ENCODE measurements around the gene PROCA1. TPM values are rescaled to one million over a fixed set of nuclear protein-coding genes. Genes with fewer than 3 reads are reported as not detected.

The PROCA1 gene
- total RNA-seq, 2 donors from 2014 or later, result 28.7 to 41.6 TPM

GRCh38 chr17:28735242-28735722 is 23.6 kb upstream of the PROCA1 start:
- no peak overlapping the region for H3K27ac ChIP-seq (ENCODE audit: low read depth, low read length)
- H3K4me1 Mint-ChIP-seq, result no peaks in the 10 kb centered on the region
- 83 to 100% methylated on average over 5 of the region's 5 CpGs for WGBS, 2 experiments (ENCODE audit: insufficient coverage in 1 of 2, insufficient read length in 1 of 2)
- peaks cover 30% of the 10 kb centered on the region for H3K36me3 Mint-ChIP-seq (ENCODE audit: low read depth)
- no peak for TF ChIP-seq CTCF (conservative IDR thresholded peaks at IDR 0.05)
- peaks cover 7% of the 10 kb centered on the region for H3K36me3 ChIP-seq (ENCODE audit: control insufficient read depth, insufficient read depth, low read length)
- no peaks in the 10 kb centered on the region for H3K4me1 ChIP-seq (ENCODE audit: control insufficient read depth, insufficient read depth, low read length)
- H3K9me3 Mint-ChIP-seq, result no peaks in the 10 kb centered on the region
- no peak overlapping the region for H3K9ac ChIP-seq (ENCODE audit: extremely low read depth, low read length, poor library complexity, severe bottlenecking)
- H3K4me3 ChIP-seq (ENCODE audit: low read length), result no peak overlapping the region
- H3K27me3 ChIP-seq (ENCODE audit: control insufficient read depth, insufficient read depth, low read length, poor library complexity, severe bottlenecking), result no peaks in the 10 kb centered on the region
- no peak for DNase-seq
- no peaks in the 10 kb centered on the region for H3K9me3 ChIP-seq (ENCODE audit: control insufficient read depth, low read length)
- H3K27me3 Mint-ChIP-seq (ENCODE audit: insufficient read depth), result no peaks in the 10 kb centered on the region
- H3K27ac Mint-ChIP-seq, result no peak overlapping the region
- H3K4me3 Mint-ChIP-seq, result no peak overlapping the region

GRCh38 chr17:28734712-28735241 is 23.1 kb upstream of the PROCA1 start:
- no peak overlapping the region for H3K4me3 ChIP-seq (ENCODE audit: low read length)
- H3K9me3 Mint-ChIP-seq, result no peaks in the 10 kb centered on the region
- H3K9ac ChIP-seq (ENCODE audit: extremely low read depth, low read length, poor library complexity, severe bottlenecking), result no peak overlapping the region
- no peaks in the 10 kb centered on the region for H3K9me3 ChIP-seq (ENCODE audit: control insufficient read depth, low read length)
- no peaks in the 10 kb centered on the region for H3K27me3 Mint-ChIP-seq (ENCODE audit: insufficient read depth)
- H3K36me3 ChIP-seq (ENCODE audit: control insufficient read depth, insufficient read depth, low read length), result peaks cover 7% of the 10 kb centered on the region
- H3K4me1 Mint-ChIP-seq, result peaks cover 1% of the 10 kb centered on the region
- 91 to 93% methylated on average over 4 to 10 of the region's 10 CpGs for WGBS, 2 experiments (ENCODE audit: insufficient coverage in 1 of 2, insufficient read length in 1 of 2)
- no peak for DNase-seq
- H3K4me3 Mint-ChIP-seq, result no peak overlapping the region
- no peaks in the 10 kb centered on the region for H3K4me1 ChIP-seq (ENCODE audit: control insufficient read depth, insufficient read depth, low read length)
- H3K27ac Mint-ChIP-seq, result no peak overlapping the region
- TF ChIP-seq CTCF (conservative IDR thresholded peaks at IDR 0.05), result no peak
- H3K27me3 ChIP-seq (ENCODE audit: control insufficient read depth, insufficient read depth, low read length, poor library complexity, severe bottlenecking), result no peaks in the 10 kb centered on the region
- H3K27ac ChIP-seq (ENCODE audit: low read depth, low read length), result no peak overlapping the region
- peaks cover 30% of the 10 kb centered on the region for H3K36me3 Mint-ChIP-seq (ENCODE audit: low read depth)

GRCh38 chr17:28733346-28733745 is 21.7 kb upstream of the PROCA1 start:
- H3K27me3 ChIP-seq (ENCODE audit: control insufficient read depth, insufficient read depth, low read length, poor library complexity, severe bottlenecking), result no peaks in the 10 kb centered on the region
- no peaks in the 10 kb centered on the region for H3K27me3 Mint-ChIP-seq (ENCODE audit: insufficient read depth)
- H3K27ac Mint-ChIP-seq, result no peak overlapping the region
- H3K4me3 ChIP-seq (ENCODE audit: low read length), result no peak overlapping the region
- H3K9me3 ChIP-seq (ENCODE audit: control insufficient read depth, low read length), result no peaks in the 10 kb centered on the region
- TF ChIP-seq CTCF (conservative IDR thresholded peaks at IDR 0.05), result no peak
- H3K36me3 Mint-ChIP-seq (ENCODE audit: low read depth), result peaks cover 19% of the 10 kb centered on the region
- H3K4me1 ChIP-seq (ENCODE audit: control insufficient read depth, insufficient read depth, low read length), result no peaks in the 10 kb centered on the region
- peaks cover 6% of the 10 kb centered on the region for H3K4me1 Mint-ChIP-seq
- H3K4me3 Mint-ChIP-seq, result no peak overlapping the region
- no peak for DNase-seq
- H3K9ac ChIP-seq (ENCODE audit: extremely low read depth, low read length, poor library complexity, severe bottlenecking), result no peak overlapping the region
- peaks cover 4% of the 10 kb centered on the region for H3K36me3 ChIP-seq (ENCODE audit: control insufficient read depth, insufficient read depth, low read length)
- no peak overlapping the region for H3K27ac ChIP-seq (ENCODE audit: low read depth, low read length)
- H3K9me3 Mint-ChIP-seq, result no peaks in the 10 kb centered on the region
- WGBS, 2 experiments (ENCODE audit: insufficient coverage in 1 of 2, insufficient read length in 1 of 2), result 95 to 100% methylated on average over 1 of the region's 1 CpG
